Activated CD8-positive, alpha-beta memory T cell treated with anti-CD3 and anti-CD28 coated beads, Interleukin-2, amount 50 U/mL, for 24 hours (primary cell): ENCODE results near the gene FCSK.

Experiments used
- DNase-seq: peaks from one replicate; pipeline ENCODE4 v3.0.0-alpha.2; 2020; ENCODE audit errors: extremely low read depth

FCSK gene

DNA sequence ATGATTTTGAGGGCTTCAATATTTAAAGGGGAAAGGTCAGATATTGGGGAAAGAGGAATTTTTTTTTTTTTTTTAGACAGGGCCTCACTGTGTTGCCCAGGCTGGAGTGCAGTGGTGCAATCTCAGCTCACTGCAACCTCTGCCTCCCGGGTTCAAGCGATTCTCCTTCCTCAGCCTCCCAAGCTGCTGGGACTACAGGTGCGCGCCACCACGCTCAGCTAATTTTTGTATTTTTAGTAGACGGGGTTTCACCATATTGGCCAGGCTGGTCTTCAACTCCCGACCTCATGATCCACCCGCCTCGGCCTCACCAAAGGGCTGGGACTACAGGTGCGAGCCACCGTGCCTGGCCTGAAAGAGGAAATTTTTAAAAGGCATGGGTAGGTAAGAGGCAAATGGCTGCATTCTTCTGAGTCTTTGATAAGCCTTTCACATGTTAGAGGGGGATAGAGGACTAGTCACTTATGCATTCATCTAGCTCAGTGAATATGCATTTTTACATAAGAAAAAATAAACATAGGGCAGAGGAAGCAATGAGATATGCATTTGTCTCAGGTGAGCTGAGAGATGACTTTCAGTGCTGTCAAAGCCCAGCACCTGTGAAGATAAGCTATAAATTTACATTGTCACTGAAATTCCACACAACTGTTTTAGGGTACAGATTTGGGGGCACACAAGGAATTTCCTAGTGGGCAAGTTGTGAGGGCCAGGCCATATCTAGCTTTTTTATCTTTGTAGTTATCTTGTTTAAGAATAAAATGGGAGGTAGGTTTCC is 1.1 kb upstream of the FCSK start:
- no peak for DNase-seq

- DNase-seq: no peak
These were observed 538 bp upstream of the FCSK start for GRCh38 chr16:70453892-70454221.

DNA sequence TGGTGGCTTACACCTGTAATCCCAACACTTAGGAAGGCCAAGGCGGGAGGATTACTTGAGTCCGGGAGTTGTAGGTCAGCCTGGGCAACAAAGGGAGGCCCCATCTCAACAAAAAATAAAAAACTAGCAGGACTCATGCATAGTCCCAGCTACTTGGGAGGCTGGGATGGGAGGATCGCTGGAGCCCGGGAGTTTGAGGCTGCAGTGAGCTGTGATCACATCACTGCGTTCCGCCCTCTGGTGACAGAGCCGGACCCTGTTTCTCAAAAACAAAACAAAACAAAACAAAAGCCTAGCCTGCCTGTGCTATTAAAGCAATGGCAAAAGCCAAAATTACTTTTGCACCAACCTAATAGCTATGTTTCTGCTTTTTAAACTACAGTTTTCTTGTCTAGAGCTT is 1.5 kb downstream of the FCSK start:
- DNase-seq: no peak

- no peak for DNase-seq
These were observed 3.2 kb downstream of the FCSK start for GRCh38 chr16:70457446-70458166.

GRCh38 chr16:70460737-70461261 is 6.4 kb downstream of the FCSK start:
- no peak for DNase-seq

- no peak for DNase-seq
These were observed 8.8 kb downstream of the FCSK start for GRCh38 chr16:70463235-70463634.

GRCh38 chr16:70465999-70466804 is 11.8 kb downstream of the FCSK start:
- DNase-seq: no peak

GRCh38 chr16:70466805-70467076 is 12.3 kb downstream of the FCSK start:
- no peak for DNase-seq

GRCh38 chr16:70467113-70467512 is 12.7 kb downstream of the FCSK start:
- DNase-seq: no peak

- no peak for DNase-seq
These were observed 13.2 kb downstream of the FCSK start for GRCh38 chr16:70467608-70468007.

DNA sequence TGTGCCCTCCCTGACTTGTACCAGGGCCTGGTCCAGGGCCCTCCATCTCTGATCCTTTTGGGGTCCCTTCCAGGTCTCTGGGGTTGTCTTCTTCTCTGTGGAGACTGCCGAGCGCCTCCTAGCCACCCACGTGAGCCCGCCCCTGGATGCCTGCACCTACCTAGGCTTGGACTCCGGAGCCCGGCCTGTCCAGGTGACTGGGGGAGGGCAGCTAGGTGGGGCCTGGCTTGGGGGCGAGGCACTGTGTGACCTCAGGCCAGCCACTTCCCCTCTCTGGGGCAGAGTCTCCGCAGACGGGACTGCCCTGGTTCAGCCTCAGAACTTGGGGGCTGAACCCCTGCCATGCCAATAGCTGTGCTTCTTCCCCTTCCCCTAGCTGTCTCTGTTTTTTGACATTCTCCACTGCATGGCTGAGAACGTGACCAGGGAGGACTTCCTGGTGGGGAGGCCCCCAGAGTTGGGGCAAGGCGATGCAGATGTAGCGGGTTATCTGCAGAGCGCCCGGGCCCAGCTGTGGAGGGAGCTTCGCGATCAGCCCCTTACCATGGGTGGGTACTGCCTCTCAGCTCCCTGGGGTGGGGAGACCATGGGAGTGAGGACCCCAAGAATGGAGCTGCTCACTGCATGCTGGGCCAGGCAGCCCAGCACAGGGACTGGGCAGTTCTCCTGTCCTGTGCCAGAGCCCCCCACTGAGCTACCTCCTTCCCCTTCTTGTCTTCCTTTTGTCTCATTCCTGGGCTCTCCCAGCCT is 14.6 kb downstream of the FCSK start:
- DNase-seq: no peak

GRCh38 chr16:70470141-70470926 is 15.9 kb downstream of the FCSK start:
- no peak for DNase-seq

DNA sequence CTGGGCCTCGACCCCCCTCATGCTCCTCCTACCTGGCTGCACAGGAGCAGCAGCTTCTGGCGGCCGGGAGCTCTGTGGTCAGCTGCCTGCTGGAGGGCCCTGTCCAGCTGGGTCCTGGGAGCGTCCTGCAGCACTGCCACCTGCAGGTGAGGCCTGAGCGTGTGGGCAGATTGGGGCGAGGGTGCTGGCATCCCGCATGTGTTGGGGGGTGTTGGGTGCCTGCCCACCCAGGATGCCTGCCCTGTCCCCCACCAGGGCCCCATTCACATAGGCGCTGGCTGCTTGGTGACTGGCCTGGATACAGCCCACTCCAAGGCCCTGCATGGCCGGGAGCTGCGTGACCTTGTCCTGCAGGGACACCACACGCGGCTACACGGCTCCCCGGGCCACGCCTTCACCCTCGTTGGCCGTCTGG is 16.5 kb downstream of the FCSK start:
- DNase-seq: no peak

DNA sequence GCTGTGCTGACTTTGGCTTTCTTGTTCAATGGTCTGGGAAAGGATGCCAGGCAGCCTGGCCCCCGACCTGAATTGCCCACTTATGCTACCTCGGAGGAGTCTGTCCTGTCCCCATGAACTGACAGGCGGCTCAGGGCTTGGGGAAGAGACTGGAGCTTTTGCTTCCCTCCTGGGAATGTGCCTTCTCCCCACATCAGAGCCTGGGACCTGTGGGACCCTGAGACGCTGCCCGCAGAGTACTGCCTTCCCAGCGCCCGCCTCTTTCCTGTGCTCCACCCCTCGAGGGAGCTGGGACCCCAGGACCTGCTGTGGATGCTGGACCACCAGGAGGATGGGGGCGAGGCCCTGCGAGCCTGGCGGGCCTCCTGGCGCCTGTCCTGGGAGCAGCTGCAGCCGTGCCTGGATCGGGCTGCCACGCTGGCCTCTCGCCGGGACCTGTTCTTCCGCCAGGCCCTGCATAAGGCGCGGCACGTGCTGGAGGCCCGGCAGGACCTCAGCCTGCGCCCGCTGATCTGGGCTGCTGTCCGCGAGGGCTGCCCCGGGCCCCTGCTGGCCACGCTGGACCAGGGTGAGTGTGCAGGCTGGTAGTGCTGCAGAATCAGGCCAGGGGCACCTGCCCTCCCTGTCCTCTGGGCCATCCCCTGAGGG is 18.5 kb downstream of the FCSK start:
- DNase-seq: no peak

DNA sequence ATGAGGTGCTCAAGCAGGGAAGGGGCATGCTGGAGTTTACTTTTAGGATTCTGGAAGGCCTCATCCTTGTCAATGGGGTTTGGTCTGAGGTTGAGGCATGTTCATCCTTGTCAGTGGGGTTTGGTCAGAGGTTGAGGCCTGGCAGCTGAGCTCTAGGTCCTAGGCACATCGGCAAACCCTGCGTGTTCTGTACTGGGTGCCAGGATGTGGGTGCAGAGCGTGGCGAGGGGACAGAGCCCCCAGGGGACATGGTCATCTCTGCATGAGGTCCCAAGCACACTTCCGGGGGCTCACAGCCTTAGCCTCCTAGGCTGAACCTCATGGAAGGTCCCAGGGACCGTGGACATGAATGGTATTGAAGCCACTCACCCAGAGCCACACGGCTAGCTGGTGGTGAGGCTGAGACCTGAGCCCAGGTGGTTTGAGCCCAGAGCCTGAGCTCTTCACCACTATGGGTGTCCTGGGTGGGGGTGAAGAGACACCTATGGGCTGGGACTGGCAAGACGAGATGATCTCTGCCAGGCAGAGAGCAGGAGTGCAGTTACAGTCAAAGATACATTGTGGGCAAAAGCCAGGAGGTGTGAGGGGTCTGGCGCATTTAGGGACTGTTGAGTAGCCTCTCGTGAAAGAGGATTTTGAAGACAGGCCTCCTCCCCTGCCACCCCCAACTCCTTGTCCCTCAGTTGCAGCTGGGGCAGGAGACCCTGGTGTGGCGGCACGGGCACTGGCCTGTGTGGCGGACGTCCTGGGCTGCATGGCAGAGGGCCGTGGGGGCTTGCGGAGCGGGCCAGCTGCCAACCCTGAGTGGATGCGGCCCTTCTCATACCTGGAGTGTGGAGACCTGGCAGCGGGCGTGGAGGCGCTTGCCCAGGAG is 19.3 kb downstream of the FCSK start:
- no peak for DNase-seq

DNA sequence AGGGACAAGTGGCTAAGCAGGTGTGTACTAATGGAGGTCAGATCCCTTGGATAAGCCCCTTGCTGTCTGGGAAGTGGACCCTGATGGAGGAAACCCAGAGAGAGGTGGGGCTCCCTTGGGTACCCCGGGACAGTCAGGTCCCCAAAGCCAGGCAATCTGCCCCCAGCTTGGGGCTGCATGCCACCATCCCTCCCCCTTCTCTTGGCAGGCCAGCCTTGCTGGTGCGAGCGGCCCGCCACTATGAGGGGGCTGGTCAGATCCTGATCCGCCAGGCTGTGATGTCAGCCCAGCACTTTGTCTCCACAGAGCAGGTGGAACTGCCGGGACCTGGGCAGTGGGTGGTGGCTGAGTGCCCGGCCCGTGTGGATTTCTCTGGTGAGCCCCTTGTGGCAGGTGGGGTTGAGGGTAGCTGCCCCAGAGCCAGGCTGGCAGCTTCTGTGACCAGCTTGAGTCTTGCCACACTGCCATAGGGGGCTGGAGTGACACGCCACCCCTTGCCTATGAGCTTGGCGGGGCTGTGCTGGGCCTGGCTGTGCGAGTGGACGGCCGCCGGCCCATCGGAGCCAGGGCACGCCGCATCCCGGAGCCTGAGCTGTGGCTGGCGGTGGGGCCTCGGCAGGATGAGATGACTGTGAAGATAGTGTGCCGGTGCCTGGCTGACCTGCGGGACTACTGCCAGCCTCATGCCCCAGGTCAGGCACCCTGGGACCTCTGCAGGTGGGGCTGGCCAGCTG is 20.1 kb downstream of the FCSK start:
- no peak for DNase-seq

DNA sequence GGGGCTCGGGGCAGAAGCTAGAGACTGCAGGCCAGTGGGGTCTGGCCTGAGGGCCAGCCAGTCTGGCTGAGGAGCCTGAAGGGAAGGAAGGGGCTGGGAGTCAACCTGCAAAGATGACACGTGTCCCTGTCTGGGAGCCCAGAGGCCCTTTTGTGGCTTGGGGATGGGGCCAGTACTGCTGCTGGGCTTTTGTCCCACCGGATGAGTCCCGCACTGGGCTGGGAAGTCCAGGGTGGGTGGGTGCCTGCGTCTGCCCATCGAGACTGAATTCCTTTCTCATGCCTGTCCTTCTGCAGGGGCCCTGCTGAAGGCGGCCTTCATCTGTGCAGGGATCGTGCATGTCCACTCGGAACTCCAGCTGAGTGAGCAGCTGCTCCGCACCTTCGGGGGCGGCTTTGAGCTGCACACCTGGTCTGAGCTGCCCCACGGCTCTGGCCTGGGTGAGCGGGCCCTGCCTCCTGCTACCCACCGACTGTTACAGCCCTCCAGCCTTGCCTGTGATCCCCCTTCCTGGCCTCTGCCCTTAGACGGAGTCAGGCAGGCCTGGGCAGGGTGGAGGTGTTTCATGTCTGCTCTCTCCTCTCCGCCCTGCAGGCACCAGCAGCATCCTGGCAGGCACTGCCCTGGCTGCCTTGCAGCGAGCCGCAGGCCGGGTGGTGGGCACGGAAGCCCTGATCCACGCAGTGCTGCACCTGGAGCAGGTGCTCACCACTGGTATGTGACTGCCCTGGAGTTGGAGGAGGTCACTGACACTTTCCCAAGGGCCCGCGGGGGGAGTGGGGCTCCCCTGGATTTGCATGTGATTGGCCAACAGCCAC is 20.9 kb downstream of the FCSK start:
- DNase-seq: no peak
